HCT116 (cell line): Measurements from ENCODE around the gene MLANA. TPM values are rescaled to one million over a fixed set of nuclear protein-coding genes. Genes with fewer than 3 reads are reported as not detected.

ENCODE experiments used
- ATAC-seq: fragments of 200-7000 bp; cut with Tn5 transposase; 2 replicates; pipeline ENCODE4 v1.9.1; 2020; ENCODE audit warnings: mild to moderate bottlenecking, moderate library complexity
- BruUV-seq: library from RNA; stranded (reverse); fragments of 400-500 nt; replicated peaks from 2 replicates; lab custom pipeline; 2021; lab: Mats Ljungman, UMichigan
- CTCF ChIA-PET: fragments of 300-600 bp; sonication (Branson Sonifier 250); formaldehyde crosslinking; loops from one replicate; lab custom pipeline; 2021; ENCODE audit warnings: antibody characterized with exemption; lab: Charles Lee
- POLR2A ChIA-PET: fragments of 300-600, 350-600 bp; sonication (Branson Sonifier 250); formaldehyde crosslinking; loops from one replicate; lab custom pipeline; 2021; ENCODE audit warnings: antibody characterized with exemption; lab: Charles Lee
- RAD21 ChIA-PET, 2 experiments: fragments of 300-600 bp; sonication (Branson Sonifier 250); formaldehyde crosslinking; loops; one replicate each; lab custom pipeline; 2023; ENCODE audit warnings: low total read pairs in 2 of 2; ENCODE audit not compliant: uncharacterized antibody in 2 of 2, unreplicated experiment in 2 of 2, low non-redundant PET in 1 of 2; lab: Charles Lee
- DNase-seq: peaks from one replicate; pipeline ENCODE4 v3.0.0-alpha.2; 2010; ENCODE audit warnings: low read depth, low spot score
- H2AFZ ChIP-seq: fragments of 200-600 bp; shearing (Covaris generic), sonication (generic); 2 replicates; pipeline ENCODE4 v1.6.1; 2017; ENCODE audit warnings: low read depth, mixed run types, mixed read lengths, antibody characterized with exemption, low read length; ENCODE audit not compliant: poor library complexity, severe bottlenecking
- H3K27ac ChIP-seq: 2 replicates; pipeline ENCODE4 v1.5.1; 2012; ENCODE audit warnings: low read depth, low read length
- H3K27me3 ChIP-seq: fragments of 200-600 bp; sonication (generic); 2 replicates; pipeline ENCODE4 v1.6.1; 2016; ENCODE audit warnings: mixed run types, low read length, mixed read lengths; ENCODE audit not compliant: insufficient read depth
- H3K36me3 ChIP-seq, 2 experiments: fragments of 200-500 bp in 1 of 2; fragments of 200-600 bp in 1 of 2; sonication (Bioruptor generic) in 1 of 2; sonication (generic) in 1 of 2; 2 replicates each; pipeline versions ENCODE4 v1.5.1 to v1.6.1; 2014 to 2016; ENCODE audit warnings: low read length in 2 of 2, inconsistent platforms in 1 of 2, mixed read lengths in 1 of 2, mixed run types in 1 of 2; ENCODE audit not compliant: insufficient read depth in 2 of 2, control insufficient read depth in 1 of 2
- H3K4me1 ChIP-seq, 2 experiments: fragments of 200-600 bp in 1 of 2; sonication (generic) in 1 of 2; 2 replicates each; pipeline versions ENCODE4 v1.5.1 to v1.6.1; 2012 to 2017; ENCODE audit warnings: low read length in 2 of 2, inconsistent platforms in 1 of 2, mild to moderate bottlenecking in 1 of 2, mixed read lengths in 1 of 2, mixed run types in 1 of 2, moderate library complexity in 1 of 2; ENCODE audit not compliant: insufficient read depth in 2 of 2, control insufficient read depth in 1 of 2
- H3K4me2 ChIP-seq: fragments of 200-600 bp; sonication (generic); 2 replicates; pipeline ENCODE4 v1.6.1; 2017; ENCODE audit warnings: mixed run types, low read length, mixed read lengths
- H3K4me3 ChIP-seq, 2 experiments: fragments of 200-600 bp in 1 of 2; sonication (generic) in 1 of 2; replicated peaks in 1 of 2; 2 replicates each; pipeline ENCODE4 v1.5.1; 2011 to 2016; ENCODE audit warnings: low read length in 2 of 2, control low read depth in 1 of 2, low read depth in 1 of 2, mild to moderate bottlenecking in 1 of 2, mixed read lengths in 1 of 2, mixed run types in 1 of 2
- H3K79me2 ChIP-seq: fragments of 200-600 bp; sonication (generic); 2 replicates; pipeline ENCODE4 v1.6.1; 2017; ENCODE audit warnings: mild to moderate bottlenecking, mixed run types, low read length, moderate library complexity, mixed read lengths; ENCODE audit not compliant: insufficient read depth
- H3K9ac ChIP-seq: fragments of 200-600 bp; sonication (generic); 2 replicates; pipeline ENCODE4 v1.6.1; 2016; ENCODE audit warnings: low read length, mixed read lengths
- H3K9me2 ChIP-seq: fragments of 200-600 bp; sonication (generic), shearing (Covaris generic); 2 replicates; pipeline ENCODE4 v1.6.1; 2017; ENCODE audit warnings: mixed run types, mild to moderate bottlenecking, moderate library complexity; ENCODE audit not compliant: insufficient read depth
- H3K9me3 ChIP-seq, 2 experiments: fragments of 200-500 bp in 1 of 2; fragments of 200-600 bp in 1 of 2; sonication (Bioruptor generic) in 1 of 2; sonication (generic) in 1 of 2; 2 replicates each; pipeline ENCODE4 v1.6.1; 2014 to 2017; ENCODE audit warnings: low read length in 2 of 2, mixed read lengths in 2 of 2, inconsistent platforms in 1 of 2, low read depth in 1 of 2, mild to moderate bottlenecking in 1 of 2, mixed run types in 1 of 2, moderate library complexity in 1 of 2; ENCODE audit not compliant: control insufficient read depth in 1 of 2, insufficient read depth in 1 of 2
- H4K20me1 ChIP-seq: fragments of 200-600 bp; sonication (generic), shearing (Covaris generic); 2 replicates; pipeline ENCODE4 v1.6.1; 2017; ENCODE audit warnings: mixed run types, mild to moderate bottlenecking, moderate library complexity; ENCODE audit not compliant: insufficient read depth
- CEBPB ChIP-seq: IDR thresholded peaks from 2 replicates; pipeline ENCODE4 v1.6.1; 2012; ENCODE audit warnings: low read depth
- EGR1 ChIP-seq: IDR thresholded peaks from 2 replicates; pipeline ENCODE4 v1.6.1; 2012; ENCODE audit warnings: low read depth
- ELF1 ChIP-seq: IDR thresholded peaks from 2 replicates; pipeline ENCODE4 v1.6.1; 2012; ENCODE audit warnings: low read depth, borderline replicate concordance
- EZH2phosphoT487 ChIP-seq: fragments of 200-600 bp; IDR thresholded peaks from 2 replicates; pipeline ENCODE4 v1.6.1; 2018; ENCODE audit warnings: antibody characterized with exemption, borderline replicate concordance
- FOSL1 ChIP-seq: IDR thresholded peaks from 2 replicates; pipeline ENCODE4 v1.6.1; 2012; ENCODE audit warnings: low read depth
- POLR2AphosphoS5 ChIP-seq: IDR thresholded peaks from 2 replicates; pipeline ENCODE4 v1.6.1; 2011; ENCODE audit warnings: mild to moderate bottlenecking, low read depth, low read length, moderate library complexity
- RAD21 ChIP-seq: IDR thresholded peaks from 2 replicates; pipeline ENCODE4 v1.6.1; 2012; ENCODE audit warnings: low read depth, mild to moderate bottlenecking
- SIN3A ChIP-seq: IDR thresholded peaks from 2 replicates; pipeline ENCODE4 v1.6.1; 2012; ENCODE audit warnings: low read depth
- SRF ChIP-seq: IDR thresholded peaks from 2 replicates; pipeline ENCODE4 v1.6.1; 2012; ENCODE audit warnings: low read depth
- TCF7L2 ChIP-seq: IDR thresholded peaks from 2 replicates; pipeline ENCODE4 v1.7.0; 2011; ENCODE audit warnings: borderline replicate concordance, inconsistent platforms; ENCODE audit not compliant: insufficient read depth, insufficient read length; ENCODE audit errors: extremely low read depth
- intact Hi-C: fragments of 100-400 bp; cut with micrococcal nuclease; formaldehyde crosslinking; loops from 2 replicates; pipeline ENCODE4 v1.10.0; 2022
- total RNA-seq: library from RNA; stranded (reverse); gene quantifications from one replicate; pipeline ENCODE4 v1.2.1, GENCODE V29; 2021; ENCODE audit not compliant: unreplicated experiment
- TF ChIP-seq, protein P1 (sequence below), 3 experiments: fragments of 200-600 bp in 1 of 3; sonication (generic) in 1 of 3; IDR thresholded peaks in 2 of 3; conservative IDR thresholded peaks in 1 of 3; 2 replicates each; pipeline ENCODE4 v1.5.1; 2012 to 2017; ENCODE audit warnings: low read depth in 2 of 3, low read length in 2 of 3, antibody characterized with exemption in 1 of 3, borderline replicate concordance in 1 of 3, control low read depth in 1 of 3, mild to moderate bottlenecking in 1 of 3, mixed read lengths in 1 of 3, mixed run types in 1 of 3, moderate library complexity in 1 of 3; ENCODE audit not compliant: insufficient read depth in 1 of 3
- TF ChIP-seq, protein P2 (sequence below): IDR thresholded peaks from 2 replicates; pipeline ENCODE4 v1.6.1; 2012

Gene MLANA
- total RNA-seq, 1 experiment from 2014 or later: not detected

DNA sequence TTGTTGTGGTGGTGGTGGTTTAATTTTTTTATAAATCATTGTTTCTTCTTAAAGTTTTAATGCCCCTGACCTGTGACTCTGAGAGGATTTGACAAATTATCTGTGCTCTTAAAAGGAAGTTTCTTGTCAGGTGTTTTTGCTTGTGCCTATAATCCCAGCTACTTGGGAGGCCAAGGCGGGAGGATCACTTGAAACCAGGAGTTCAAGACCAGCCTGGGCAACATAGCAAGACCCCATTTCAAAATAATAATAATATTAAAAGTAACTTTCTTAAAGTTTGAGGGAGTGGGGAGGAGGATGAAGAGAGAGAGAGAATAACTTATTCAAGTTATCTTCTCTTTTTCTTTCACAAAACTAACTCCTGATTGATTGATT, 45.5 kb upstream of the MLANA start:
- no peak for ATAC-seq
- peaks cover 26 to 41% of the 10 kb centered on the region in 2 experiments for H3K4me1 ChIP-seq

DNA sequence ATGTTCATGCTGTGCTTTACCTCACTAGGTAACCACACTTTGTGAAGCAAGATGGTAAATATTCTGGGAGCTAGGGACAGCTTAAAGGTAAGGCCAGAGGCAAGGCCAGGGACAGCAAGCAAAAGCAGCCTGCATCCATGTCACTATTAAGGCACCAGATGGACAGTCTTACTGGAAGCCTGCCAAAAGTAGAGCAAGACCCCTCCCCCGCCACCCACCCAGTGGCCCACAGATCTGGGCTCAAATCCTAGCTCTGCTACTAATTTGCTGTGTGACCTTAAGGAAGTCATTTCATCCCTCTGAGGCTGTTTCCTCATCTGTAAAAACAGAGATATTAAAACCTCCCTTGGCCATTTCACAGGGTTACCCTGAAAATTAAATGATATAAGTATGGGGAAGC, 44.6 kb upstream of the MLANA start:
- Histone ChIP-seq H3K4me1 (peaks cover 22 to 41% of the 10 kb centered on the region in 2 experiments), H3K9me3 (no peaks in the 10 kb centered on the region), H2AFZ (no peak overlapping the region), H3K36me3 (no peaks in the 10 kb centered on the region), H3K27me3 (no peaks in the 10 kb centered on the region), H3K9ac (no peak overlapping the region), H3K9me2 (no peaks in the 10 kb centered on the region), H4K20me1 (no peaks in the 10 kb centered on the region), H3K79me2 (no peaks in the 10 kb centered on the region), H3K27ac (no peak overlapping the region), H3K4me3 (no peak overlapping the region), H3K4me2 (no peak overlapping the region)
- ATAC-seq (no peak), DNase-seq (no peak)
- POLR2A ChIA-PET: interaction anchor here (1.0 kb wide), 1 partner anchor 34 kb away, joined by 3 read pairs; no protein-coding TSS in a partner anchor
- BruUV-seq: no TSS peak
- intact Hi-C loops: no loop called here
- RAD21 ChIA-PET: no interaction called here
- CTCF ChIA-PET: no interaction called here
- TF ChIP-seq SIN3A (no peak), ELF1 (no peak), FOSL1 (no peak), SRF (no peak), TCF7L2 (no peak), EGR1 (no peak), CEBPB (no peak), POLR2AphosphoS5 (no peak), EZH2phosphoT487 (no peak)
- TF ChIP-seq, protein P1, sequence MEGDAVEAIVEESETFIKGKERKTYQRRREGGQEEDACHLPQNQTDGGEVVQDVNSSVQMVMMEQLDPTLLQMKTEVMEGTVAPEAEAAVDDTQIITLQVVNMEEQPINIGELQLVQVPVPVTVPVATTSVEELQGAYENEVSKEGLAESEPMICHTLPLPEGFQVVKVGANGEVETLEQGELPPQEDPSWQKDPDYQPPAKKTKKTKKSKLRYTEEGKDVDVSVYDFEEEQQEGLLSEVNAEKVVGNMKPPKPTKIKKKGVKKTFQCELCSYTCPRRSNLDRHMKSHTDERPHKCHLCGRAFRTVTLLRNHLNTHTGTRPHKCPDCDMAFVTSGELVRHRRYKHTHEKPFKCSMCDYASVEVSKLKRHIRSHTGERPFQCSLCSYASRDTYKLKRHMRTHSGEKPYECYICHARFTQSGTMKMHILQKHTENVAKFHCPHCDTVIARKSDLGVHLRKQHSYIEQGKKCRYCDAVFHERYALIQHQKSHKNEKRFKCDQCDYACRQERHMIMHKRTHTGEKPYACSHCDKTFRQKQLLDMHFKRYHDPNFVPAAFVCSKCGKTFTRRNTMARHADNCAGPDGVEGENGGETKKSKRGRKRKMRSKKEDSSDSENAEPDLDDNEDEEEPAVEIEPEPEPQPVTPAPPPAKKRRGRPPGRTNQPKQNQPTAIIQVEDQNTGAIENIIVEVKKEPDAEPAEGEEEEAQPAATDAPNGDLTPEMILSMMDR (IDR thresholded peaks at IDR 0.05 in 2 of 3, conservative IDR thresholded peaks at IDR 0.05 in 1 of 3; ENCODE audit: borderline replicate concordance in 1 of 3, insufficient read depth in 1 of 3, low read depth in 2 of 3, low read length in 2 of 3): no peak
- TF ChIP-seq, protein P2, sequence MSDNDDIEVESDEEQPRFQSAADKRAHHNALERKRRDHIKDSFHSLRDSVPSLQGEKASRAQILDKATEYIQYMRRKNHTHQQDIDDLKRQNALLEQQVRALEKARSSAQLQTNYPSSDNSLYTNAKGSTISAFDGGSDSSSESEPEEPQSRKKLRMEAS: no peak

More for the DNA sequence above, 45.5 kb upstream of the MLANA start:
- intact Hi-C loops: no loop called here
- ChIA-PET RAD21 (no interaction called here), CTCF (no interaction called here), POLR2A (no interaction called here)
- Histone ChIP-seq H3K36me3 (no peaks in the 10 kb centered on the region), H2AFZ (no peak overlapping the region), H3K79me2 (no peaks in the 10 kb centered on the region), H3K9ac (no peak overlapping the region), H3K4me3 (no peak overlapping the region), H4K20me1 (no peaks in the 10 kb centered on the region), H3K9me3 (no peaks in the 10 kb centered on the region), H3K9me2 (no peaks in the 10 kb centered on the region), H3K4me2 (no peak overlapping the region), H3K27me3 (no peaks in the 10 kb centered on the region), H3K27ac (no peak overlapping the region)
- TF ChIP-seq RAD21: no peak
- 0 out of 2 replicates have a peak, but pooled peaks have one; percentile 1 for TF ChIP-seq SRF
- no TSS peak for BruUV-seq
- no peak for DNase-seq
